CD8-positive, alpha-beta memory T cell (primary cell): ENCODE measurements around the gene TMEM50B. TPM values are rescaled to one million over a fixed set of nuclear protein-coding genes. Genes with fewer than 3 reads are reported as not detected.
A peak's percentile ranks its signal among the peaks of the same experiment; 100 is the strongest.

Experiments used
- CTCF ChIA-PET: fragments of 350-600 bp; sonication (Branson Sonifier 250); formaldehyde crosslinking; loops from one replicate; lab custom pipeline; 2021; ENCODE audit warnings: antibody characterized with exemption; lab: Charles Lee
- POLR2A ChIA-PET: fragments of 350-600 bp; sonication (Branson Sonifier 250); formaldehyde crosslinking; loops from one replicate; lab custom pipeline; 2021; ENCODE audit warnings: antibody characterized with exemption; lab: Charles Lee
- DNase-seq, 5 donors: peaks; one replicate each; pipeline versions ENCODE4 v3.0.0 to v3.0.0-alpha.2; 2020 to 2022; ENCODE audit warnings: mixed read lengths in 1 of 5
- H3K27ac ChIP-seq: one replicate; pipeline ENCODE4 v1.7.0; 2013; ENCODE audit warnings: low read depth, mild to moderate bottlenecking, low read length, moderate library complexity
- H3K27me3 ChIP-seq: 2 replicates; pipeline ENCODE4 v1.7.0; 2013; ENCODE audit warnings: low read length, mild to moderate bottlenecking; ENCODE audit not compliant: insufficient read depth, poor library complexity, severe bottlenecking
- H3K36me3 ChIP-seq: 2 replicates; pipeline ENCODE4 v1.7.0; 2013; ENCODE audit warnings: mild to moderate bottlenecking, low read length, moderate library complexity; ENCODE audit not compliant: insufficient read depth
- H3K4me1 ChIP-seq: 2 replicates; pipeline ENCODE4 v1.7.0; 2013; ENCODE audit warnings: mild to moderate bottlenecking, low read length, moderate library complexity; ENCODE audit not compliant: insufficient read depth
- H3K4me3 ChIP-seq: 2 replicates; pipeline ENCODE4 v1.7.0; 2013; ENCODE audit warnings: mild to moderate bottlenecking, low read length
- H3K9me3 ChIP-seq: 2 replicates; pipeline ENCODE4 v1.7.0; 2013; ENCODE audit warnings: mild to moderate bottlenecking, low read length
- H3K27ac Mint-ChIP-seq, 8 donors: one replicate each; pipeline ENCODE4 v1.8.0; 2020 to 2021; ENCODE audit warnings: mixed read lengths in 8 of 8, mild to moderate bottlenecking in 6 of 8, inconsistent platforms in 3 of 8, moderate library complexity in 3 of 8
- H3K27me3 Mint-ChIP-seq, 2 donors: one replicate each; pipeline ENCODE4 v1.8.0; 2020 to 2021; ENCODE audit warnings: mixed read lengths in 2 of 2, mild to moderate bottlenecking in 1 of 2, moderate library complexity in 1 of 2
- H3K36me3 Mint-ChIP-seq, 3 donors: one replicate each; pipeline ENCODE4 v1.8.0; 2020 to 2021; ENCODE audit warnings: mixed read lengths in 3 of 3, inconsistent platforms in 1 of 3, mild to moderate bottlenecking in 1 of 3
- H3K4me1 Mint-ChIP-seq, 3 donors: one replicate each; pipeline ENCODE4 v1.8.0; 2020 to 2021; ENCODE audit warnings: mixed read lengths in 3 of 3, inconsistent platforms in 1 of 3, mild to moderate bottlenecking in 1 of 3
- H3K4me3 Mint-ChIP-seq, 7 donors: one replicate each; pipeline ENCODE4 v1.8.0; 2020 to 2021; ENCODE audit warnings: mixed read lengths in 7 of 7, mild to moderate bottlenecking in 6 of 7, moderate library complexity in 4 of 7, inconsistent platforms in 2 of 7
- H3K9me3 Mint-ChIP-seq, 5 donors: one replicate each; pipeline ENCODE4 v1.8.0; 2020 to 2022; ENCODE audit warnings: mixed read lengths in 5 of 5, mild to moderate bottlenecking in 3 of 5, moderate library complexity in 2 of 5, inconsistent platforms in 1 of 5
- polyA plus RNA-seq: library from polyadenylated mRNA; unstranded; fragments of 300-500 nt; fragmentation: Illumina TruSeq; gene quantifications from one replicate; pipeline ENCODE4 v1.2.3, GENCODE V29; 2021
- total RNA-seq, 2 experiments: library from RNA; stranded (reverse); gene quantifications; one replicate each; pipeline ENCODE4 v1.2.3, GENCODE V29; 2021

Gene TMEM50B
- total and polyA plus RNA-seq, 3 experiments from 2014 or later = 29.2 to 56.2 (median 29.4) TPM

- Histone ChIP-seq H3K4me1 (peaks cover 29% of the 10 kb centered on the region), H3K36me3 (no peaks in the 10 kb centered on the region), H3K27ac (no peak overlapping the region), H3K9me3 (no peaks in the 10 kb centered on the region), H3K4me3 (peak overlapping the region; percentile 28), H3K27me3 (no peaks in the 10 kb centered on the region)
- H3K27ac Mint-ChIP-seq = no peak overlapping the region
- H3K4me1 Mint-ChIP-seq = peaks cover 19 to 42% (median 29%) of the 10 kb centered on the region in 3 donors
- ChIA-PET CTCF (interaction anchor here (0.8 to 1.1 kb wide), 2 partner anchors 17 to 128 kb away, joined by 3 to 4 read pairs; no protein-coding TSS in a partner anchor), POLR2A (interaction anchor here (1.0 kb wide), 1 partner anchor 17 kb away, joined by 4 read pairs; no protein-coding TSS in a partner anchor)
- DNase-seq = no peak
- H3K9me3 Mint-ChIP-seq = peaks cover 0 to 2% (median 0%) of the 10 kb centered on the region in 5 donors
- peak overlapping the region; percentile 60 to 87 (median 69) for H3K4me3 Mint-ChIP-seq
- H3K27me3 Mint-ChIP-seq = peaks cover 24 to 31% of the 10 kb centered on the region in 2 donors
- H3K36me3 Mint-ChIP-seq = peaks cover 0 to 3% (median 0%) of the 10 kb centered on the region in 3 donors
Measured at GRCh38 chr21:33402001-33402979, 77.5 kb downstream of the TMEM50B start.

GRCh38 chr21:33401630-33401992, 78.2 kb downstream of the TMEM50B start:
- Histone ChIP-seq H3K36me3 (no peaks in the 10 kb centered on the region), H3K27me3 (no peaks in the 10 kb centered on the region), H3K9me3 (no peaks in the 10 kb centered on the region), H3K4me1 (peaks cover 29% of the 10 kb centered on the region), H3K4me3 (no peak overlapping the region), H3K27ac (no peak overlapping the region)
- Mint-ChIP-seq H3K9me3 (peaks cover 0 to 2% (median 0%) of the 10 kb centered on the region in 5 donors), H3K27me3 (peaks cover 24 to 29% of the 10 kb centered on the region in 2 donors), H3K4me3 (no peak overlapping the region), H3K4me1 (peaks cover 16 to 35% (median 22%) of the 10 kb centered on the region in 3 donors), H3K27ac (peak overlapping the region in 1 of 8 donors; percentile 39), H3K36me3 (peaks cover 0 to 3% (median 0%) of the 10 kb centered on the region in 3 donors)
- POLR2A ChIA-PET = no interaction called here
- CTCF ChIA-PET = interaction anchor here (1.1 kb wide), 1 partner anchor 127 kb away, joined by 3 read pairs; no protein-coding TSS in a partner anchor
- DNase-seq = no peak

Other genes with a start within 250 kb of the TMEM50B start
- 10 to 100 TPM; 23.4 to 25.3 TPM for gene IL10RB, start 213.6 kb downstream of the TMEM50B start, total RNA-seq
- 51.4 TPM for gene IL10RB, start 213.6 kb downstream of the TMEM50B start, polyA plus RNA-seq
- 10 to 100 TPM; 31.6 to 34.1 TPM for gene IFNAR1, start 155.0 kb downstream of the TMEM50B start, total RNA-seq
- 54.6 TPM for gene IFNAR1, start 155.0 kb downstream of the TMEM50B start, polyA plus RNA-seq
- 1 to 10 TPM; 2.3 to 3.1 TPM for gene IFNGR2, start 76.6 kb downstream of the TMEM50B start, total RNA-seq
- gene IFNGR2, start 76.6 kb downstream of the TMEM50B start, polyA plus RNA-seq = 3.1 TPM
- under 1 TPM; 0.60 to 0.63 TPM for gene DNAJC28, start 11.7 kb upstream of the TMEM50B start, total RNA-seq
- gene DNAJC28, start 11.7 kb upstream of the TMEM50B start, polyA plus RNA-seq = 1.7 TPM
- 100 to 1,000 TPM; 194 to 196 TPM for gene GART, start 62.1 kb upstream of the TMEM50B start, total RNA-seq
- gene GART, start 62.1 kb upstream of the TMEM50B start, polyA plus RNA-seq = 50.9 TPM
- gene SON, start 63.1 kb upstream of the TMEM50B start, total RNA-seq = 100 to 1,000 TPM; 316 to 339 TPM
- 715 TPM for gene SON, start 63.1 kb upstream of the TMEM50B start, polyA plus RNA-seq
- gene DONSON, start 108.7 kb upstream of the TMEM50B start, total RNA-seq = 10 to 100 TPM; 38.0 to 41.0 TPM
- 3.3 TPM for gene DONSON, start 108.7 kb upstream of the TMEM50B start, polyA plus RNA-seq
- gene CRYZL1, start 161.8 kb upstream of the TMEM50B start, total RNA-seq = 10 to 100 TPM; 30.6 to 31.1 TPM
- 34.9 TPM for gene CRYZL1, start 161.8 kb upstream of the TMEM50B start, polyA plus RNA-seq
- gene ITSN1, start 162.5 kb upstream of the TMEM50B start, total RNA-seq = 1 to 10 TPM; 4.9 to 5.5 TPM
- gene ITSN1, start 162.5 kb upstream of the TMEM50B start, polyA plus RNA-seq = 2.7 TPM